Measurements from ENCODE around the gene DCAF7.

DCAF7 gene

GRCh38 chr17:63516910-63517824, 33.1 kb upstream of the DCAF7 start:
- TF ChIP-seq CTCF (IDR thresholded peaks at IDR 0.05; ENCODE audit: control insufficient read depth, insufficient read depth, low read depth, low read length, missing control alignments): no peak
- no peak for DNase-seq (ENCODE audit: low read depth)
- H3K4me3 ChIP-seq (ENCODE audit: control insufficient read depth, low read depth, low read length): no peak overlapping the region

GRCh38 chr17:63517825-63518534, 32.3 kb upstream of the DCAF7 start:
- no peak overlapping the region for H3K4me3 ChIP-seq (ENCODE audit: control insufficient read depth, low read depth, low read length)
- TF ChIP-seq CTCF (IDR thresholded peaks at IDR 0.05; ENCODE audit: control insufficient read depth, insufficient read depth, low read depth, low read length, missing control alignments): no peak
- DNase-seq (ENCODE audit: low read depth): no peak

DNA sequence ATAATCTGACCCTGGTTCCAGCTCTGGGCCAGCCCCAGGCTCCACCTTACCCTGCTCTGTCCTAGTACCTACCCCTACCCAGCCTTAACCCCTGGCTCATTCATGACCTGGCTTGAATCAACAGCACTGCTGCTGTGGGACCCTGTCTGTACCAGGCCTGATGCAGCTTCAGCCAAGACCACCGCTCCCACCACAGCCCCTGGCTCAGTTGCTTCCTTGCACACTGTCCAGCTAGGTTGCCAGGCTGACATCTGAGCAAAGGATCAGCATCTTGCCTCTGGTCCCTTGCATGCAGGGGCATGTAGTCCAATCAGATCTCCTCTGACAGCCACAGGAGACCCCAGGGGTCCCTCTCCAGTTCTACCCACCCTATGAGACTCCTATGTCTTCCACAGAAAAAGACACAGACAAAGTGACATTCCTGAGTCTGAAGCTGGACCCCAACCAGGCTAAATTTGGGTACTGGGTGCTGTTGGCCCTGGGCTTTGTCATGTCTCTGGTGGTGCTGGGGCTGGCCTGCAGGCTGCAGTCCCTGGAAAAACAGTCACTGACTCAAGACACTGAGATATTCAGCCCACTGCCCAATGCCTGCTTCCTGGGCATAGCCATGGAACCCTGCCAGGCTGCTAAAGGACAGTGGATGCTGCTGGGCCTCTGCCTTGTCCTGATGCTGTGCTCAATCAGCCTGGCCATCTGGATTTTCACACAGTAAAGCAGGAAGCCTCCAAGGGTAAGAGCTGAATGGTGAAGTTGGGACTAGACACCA, 31.0 kb upstream of the DCAF7 start:
- no peak for TF ChIP-seq CTCF (IDR thresholded peaks at IDR 0.05; ENCODE audit: control insufficient read depth, insufficient read depth, low read depth, low read length, missing control alignments)
- DNase-seq (ENCODE audit: low read depth): no peak
- H3K4me3 ChIP-seq (ENCODE audit: control insufficient read depth, low read depth, low read length): no peak overlapping the region

- no peak overlapping the region for H3K4me3 ChIP-seq (ENCODE audit: control insufficient read depth, low read depth, low read length)
- TF ChIP-seq CTCF (IDR thresholded peaks at IDR 0.05; ENCODE audit: control insufficient read depth, insufficient read depth, low read depth, low read length, missing control alignments): no peak
- no peak for DNase-seq (ENCODE audit: low read depth)
These were observed 30.1 kb upstream of the DCAF7 start for GRCh38 chr17:63519972-63520882.

- no peak for DNase-seq (ENCODE audit: low read depth)
- no peak within 1 kb of the TSS for H3K4me3 ChIP-seq (ENCODE audit: control insufficient read depth, low read depth, low read length)
- TF ChIP-seq CTCF (IDR thresholded peaks at IDR 0.05; ENCODE audit: control insufficient read depth, insufficient read depth, low read depth, low read length, missing control alignments): no peak
These were observed 26.9 kb upstream of the DCAF7 start, which contains the start of gene KCNH6 for GRCh38 chr17:63523253-63523855. Gene KCNH6 (plus strand): TSS chr17:63523358. CDS start chr17:63523414, 56 bp downstream.
